HepG2 (cell line): ENCODE measurements around the gene SPSB2. TPM values are rescaled to one million over a fixed set of nuclear protein-coding genes. Genes with fewer than 3 reads are reported as not detected.

ENCODE experiments used
- CHCHD3 ChIP-seq: sonication (generic); formaldehyde crosslinking; IDR thresholded peaks from 2 replicates; pipeline ENCODE4 v1.8.0; 2022; ENCODE audit warnings: mild to moderate bottlenecking, missing genetic modification reagents, moderate library complexity
- GLMP ChIP-seq: sonication (generic); formaldehyde crosslinking; IDR thresholded peaks from 2 replicates; pipeline ENCODE4 v1.9.0; 2021; ENCODE audit warnings: missing genetic modification reagents, mild to moderate bottlenecking, borderline replicate concordance
- IKZF4 ChIP-seq: sonication (generic); formaldehyde crosslinking; IDR thresholded peaks from 2 replicates; pipeline ENCODE4 v1.5.1; 2020; ENCODE audit warnings: borderline replicate concordance, mild to moderate bottlenecking, low read depth, missing genetic modification reagents; ENCODE audit errors: not compliant biosample characterization
- NCOA1 ChIP-seq: sonication (generic); formaldehyde crosslinking; IDR thresholded peaks from 2 replicates; pipeline ENCODE4 v1.9.0; 2021; ENCODE audit warnings: missing genetic modification reagents
- POLR2A ChIP-seq, 2 experiments: IDR thresholded peaks; 2 replicates each; pipeline ENCODE4 v1.6.1; 2011; ENCODE audit warnings: low read depth in 2 of 2, low read length in 2 of 2, mild to moderate bottlenecking in 1 of 2, moderate library complexity in 1 of 2; ENCODE audit not compliant: insufficient read depth in 1 of 2
- RBFOX2 ChIP-seq: fragments of 200-400 bp; formaldehyde crosslinking; IDR thresholded peaks from 2 replicates; pipeline ENCODE4 v1.6.1; 2017; ENCODE audit warnings: low read depth, mild to moderate bottlenecking, low read length
- RXRB ChIP-seq: IDR thresholded peaks from 2 replicates; pipeline ENCODE4 v1.6.1; 2016; ENCODE audit warnings: borderline replicate concordance, missing genetic modification reagents, missing compliant biosample characterization
- SPEN ChIP-seq: sonication (generic); formaldehyde crosslinking; IDR thresholded peaks from 2 replicates; pipeline ENCODE4 v1.5.1; 2020; ENCODE audit warnings: low read depth, mild to moderate bottlenecking, missing genetic modification reagents
- TAF1 ChIP-seq: sonication (generic); formaldehyde crosslinking; IDR thresholded peaks from 2 replicates; pipeline ENCODE4 v1.4.0; 2020; ENCODE audit warnings: missing genetic modification reagents
- TRIM24 ChIP-seq: sonication (generic); formaldehyde crosslinking; IDR thresholded peaks from 2 replicates; pipeline ENCODE4 v1.8.0; 2022; ENCODE audit warnings: mild to moderate bottlenecking, missing genetic modification reagents
- ZBTB3 ChIP-seq: sonication (generic); formaldehyde crosslinking; IDR thresholded peaks from 2 replicates; pipeline ENCODE4 v1.4.0; 2020; ENCODE audit warnings: low read depth, mild to moderate bottlenecking, moderate library complexity, missing genetic modification reagents, borderline replicate concordance
- ZBTB4 ChIP-seq: sonication (generic); formaldehyde crosslinking; IDR thresholded peaks from 2 replicates; pipeline ENCODE4 v1.4.0; 2020; ENCODE audit warnings: missing genetic modification reagents, mild to moderate bottlenecking, borderline replicate concordance
- ZBTB43 ChIP-seq: sonication (generic); formaldehyde crosslinking; conservative IDR thresholded peaks from 2 replicates; pipeline ENCODE4 v1.4.0; 2020; ENCODE audit warnings: missing genetic modification reagents
- ZFAT ChIP-seq: sonication (generic); formaldehyde crosslinking; conservative IDR thresholded peaks from 2 replicates; pipeline ENCODE4 v1.8.1; 2023; ENCODE audit warnings: missing genetic modification reagents, inconsistent platforms
- ZNF18 ChIP-seq: sonication (generic); formaldehyde crosslinking; IDR thresholded peaks from 2 replicates; pipeline ENCODE4 v1.8.0; 2022; ENCODE audit warnings: mild to moderate bottlenecking, missing genetic modification reagents; ENCODE audit not compliant: insufficient replicate concordance
- ZNF550 ChIP-seq: sonication (generic); formaldehyde crosslinking; IDR thresholded peaks from 2 replicates; pipeline ENCODE4 v1.4.0; 2020; ENCODE audit warnings: mild to moderate bottlenecking, missing genetic modification reagents, borderline replicate concordance
- ZNF567 ChIP-seq: sonication (generic); formaldehyde crosslinking; IDR thresholded peaks from 2 replicates; pipeline ENCODE4 v1.8.1; 2023; ENCODE audit warnings: mild to moderate bottlenecking, missing genetic modification reagents, borderline replicate concordance
- ZSCAN25 ChIP-seq: sonication (generic); formaldehyde crosslinking; IDR thresholded peaks from 2 replicates; pipeline ENCODE4 v1.8.0; 2022; ENCODE audit warnings: mild to moderate bottlenecking, missing genetic modification reagents
- ZSCAN9 ChIP-seq: IDR thresholded peaks from 2 replicates; pipeline ENCODE4 v1.6.1; 2016; ENCODE audit warnings: borderline replicate concordance
- polyA plus RNA-seq, 8 experiments: library from polyadenylated mRNA; depleted of rRNA in 3 of 8; stranded (reverse) in 7 of 8; unstranded in 1 of 8; fragments of >200 nt; fragmentation: Illumina TruSeq in 4 of 8; extraction: Trizol in 4 of 8; gene quantifications; 2 replicates each; pipeline versions ENCODE4 v1.2.1 to v1.2.3, GENCODE V29; 2011 to 2016; ENCODE audit warnings: low read depth in 4 of 8, missing spikeins in 1 of 8, mixed read lengths in 1 of 8; ENCODE audit not compliant: insufficient read depth in 1 of 8
- total RNA-seq, 5 experiments: library from RNA; depleted of rRNA; stranded (reverse); fragments of >200 nt; fragmentation: Illumina TruSeq; extraction: Trizol; gene quantifications; 2 replicates each; pipeline ENCODE4 v1.2.3, GENCODE V29; 2016; ENCODE audit warnings: low read depth in 1 of 5

SPSB2 gene
- total and polyA plus RNA-seq, 2 of the 13 experiments (the other 11 are each of a cell fraction or from before 2014, with no cell fraction given): 2.0 to 6.2 TPM

GRCh38 chr12:6914246-6914946, 41.3 kb upstream of the SPSB2 start, which contains the start of gene ENO2 (continued):
- TF ChIP-seq ZNF567 (CRISPR knock-in tag) (0 out of 2 replicates have a peak, but pooled peaks have one; percentile 52), ZSCAN9 (CRISPR knock-in tag) (0 out of 2 replicates have a peak, but pooled peaks have one; percentile 38), IKZF4 (no peak), GLMP (CRISPR knock-in tag) (no peak), TRIM24 (CRISPR knock-in tag) (no peak), ZFAT (no peak), TAF1 (no peak; the same call in 1 of the 2 replicates), CHCHD3 (CRISPR knock-in tag) (peak; percentile 57; the same call in 1 of the 2 replicates), ZNF18 (CRISPR knock-in tag) (peak; percentile 44), NCOA1 (CRISPR knock-in tag) (no peak), ZNF550 (CRISPR knock-in tag) (0 out of 2 replicates have a peak, but pooled peaks have one; percentile 50), RBFOX2 (peak; percentile 77), RXRB (no peak), SPEN (CRISPR knock-in tag) (no peak; the same call in none of the 2 replicates), ZBTB3 (CRISPR knock-in tag) (no peak), ZBTB4 (CRISPR knock-in tag) (no peak), POLR2A (IDR thresholded peaks at IDR 0.05; ENCODE audit: insufficient read depth in 1 of 2, low read depth in 2 of 2, low read length in 2 of 2) (peak in 1 of 2 experiments; percentile 68; a peak in 2 of 4 replicates), ZBTB43 (CRISPR knock-in tag) (no peak), ZSCAN25 (CRISPR knock-in tag) (peak; percentile 92)
